ENCODE results near the gene OR13C2. TPM values are rescaled to one million over a fixed set of nuclear protein-coding genes. Genes with fewer than 3 reads are reported as not detected.

OR13C2 gene
- polyA plus RNA-seq, 3 donors = not detected

- DNase-seq (ENCODE audit: low read depth in 3 of 3, low spot score in 2 of 3) = no peak
Measured at GRCh38 chr9:104555521-104555920, 49.9 kb downstream of the OR13C2 start.

Other genes with a start within 250 kb of the OR13C2 start
- gene OR13F1, start 101.4 kb downstream of the OR13C2 start, polyA plus RNA-seq (ENCODE audit: insufficient read length in 3 of 3) = not detected
- gene OR13C4, start 78.4 kb downstream of the OR13C2 start, polyA plus RNA-seq (ENCODE audit: insufficient read length in 3 of 3) = not detected
- gene OR13C3, start 68.8 kb downstream of the OR13C2 start, polyA plus RNA-seq (ENCODE audit: insufficient read length in 3 of 3) = not detected
- not detected for gene OR13C8, start 36.5 kb downstream of the OR13C2 start, polyA plus RNA-seq (ENCODE audit: insufficient read length in 3 of 3)
- not detected for gene OR13C5, start 6.2 kb downstream of the OR13C2 start, polyA plus RNA-seq (ENCODE audit: insufficient read length in 3 of 3)
- not detected for gene OR13C9, start 12.6 kb upstream of the OR13C2 start, polyA plus RNA-seq (ENCODE audit: insufficient read length in 3 of 3)
- not detected for gene OR13D1, start 88.9 kb upstream of the OR13C2 start, polyA plus RNA-seq (ENCODE audit: insufficient read length in 3 of 3)
- gene NIPSNAP3A, start 142.1 kb upstream of the OR13C2 start, polyA plus RNA-seq (ENCODE audit: insufficient read length in 3 of 3) = 10 to 100 TPM; 53.3 to 63.0 (median 56.1) TPM
- gene NIPSNAP3B, start 158.5 kb upstream of the OR13C2 start, polyA plus RNA-seq (ENCODE audit: insufficient read length in 3 of 3) = 10 to 100 TPM; 10.9 to 12.2 (median 11.6) TPM

Data from right renal cortex interstitium (tissue), 3 donors.